ENCODE results near the gene LRCH3.
"Not testable (repeated sequence)": the region's sequence is repeated elsewhere in the genome, so short reads cannot be mapped to it uniquely, and the experiment has no call there.

Gene LRCH3

DNA sequence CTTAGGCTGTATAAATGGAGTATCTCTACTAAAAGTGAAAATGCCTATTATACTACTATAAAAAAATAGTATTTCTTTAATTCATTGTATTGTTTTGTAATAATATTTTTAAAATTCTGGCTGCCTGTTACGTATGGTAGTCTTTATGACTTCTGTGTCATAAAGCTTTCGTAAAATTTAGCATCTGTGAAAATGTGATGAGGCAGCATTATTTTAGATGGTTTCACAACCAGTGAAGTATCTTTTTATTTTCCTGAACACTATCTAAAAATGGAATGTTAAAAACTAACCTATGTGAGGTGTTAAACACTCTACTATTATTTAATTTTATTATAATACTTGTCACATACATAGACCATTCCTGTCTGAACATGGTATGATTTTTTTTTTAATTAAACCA is 46.2 kb downstream of the LRCH3 start:
- FAIRE-seq: peak; percentile 15

DNA sequence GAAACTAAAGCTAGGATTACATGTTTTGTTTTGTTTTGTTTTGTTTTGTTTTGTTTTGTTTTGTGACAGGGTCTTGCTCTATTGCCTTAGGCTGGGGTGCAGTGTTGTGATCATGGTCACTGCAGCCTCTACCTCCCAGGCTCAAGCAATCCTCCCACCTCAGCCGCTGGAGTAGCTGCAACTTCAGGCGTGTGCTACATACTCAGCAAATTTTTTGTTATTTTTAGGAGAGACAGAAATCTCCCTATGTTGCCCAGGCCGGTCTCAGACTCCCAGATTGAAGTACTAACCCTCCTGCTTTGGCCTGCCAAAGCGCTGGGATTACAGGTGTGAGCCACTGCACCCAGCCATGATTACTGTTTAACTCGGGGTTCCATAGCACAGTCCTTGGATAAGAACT is 50.7 kb downstream of the LRCH3 start:
- FAIRE-seq: no peak

DNA sequence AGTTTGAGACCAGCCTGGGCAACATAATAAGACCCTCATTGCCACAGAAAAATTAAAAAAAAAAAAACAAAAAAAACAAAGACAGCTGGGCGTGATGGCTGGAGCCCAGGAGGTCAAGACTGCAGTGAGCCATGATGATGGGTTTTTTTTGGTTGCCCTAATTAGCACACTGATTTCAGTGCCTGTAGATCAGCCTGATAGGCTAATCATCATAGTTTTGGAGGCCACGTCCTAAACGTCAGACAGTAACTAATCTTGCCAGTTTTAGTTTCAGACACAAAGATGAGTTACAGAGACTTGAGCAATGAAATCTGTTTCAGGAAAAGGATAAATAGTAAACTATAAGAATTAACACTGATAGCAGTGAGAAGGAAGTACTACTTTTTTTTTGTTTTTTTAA is 55.4 kb downstream of the LRCH3 start:
- FAIRE-seq: no peak

DNA sequence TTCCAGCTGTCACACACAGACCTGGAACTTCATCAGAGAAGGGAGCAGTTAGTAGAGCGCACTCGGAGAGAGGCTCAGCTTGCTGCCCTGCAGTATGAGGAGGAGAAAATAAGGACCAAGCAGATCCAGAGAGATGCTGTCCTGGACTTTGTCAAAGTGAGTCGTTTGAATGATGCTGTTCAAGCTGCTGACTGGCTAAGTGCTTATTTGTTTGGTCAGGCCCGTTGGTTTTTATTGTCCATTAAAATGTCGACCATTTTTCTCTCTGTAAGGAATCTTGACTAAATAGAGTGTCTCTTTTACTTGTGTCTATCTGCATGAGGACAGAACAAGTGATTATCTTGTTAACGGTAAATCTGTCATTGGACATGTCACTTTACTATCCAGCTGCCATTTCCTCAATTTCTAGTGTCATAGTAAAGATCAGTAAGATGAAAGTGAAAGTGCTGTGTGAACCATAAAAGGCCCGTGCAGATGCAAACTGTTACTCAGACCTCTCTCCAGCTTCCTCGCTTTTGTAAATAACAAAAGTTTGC is 56.9 kb downstream of the LRCH3 start:
- no peak for FAIRE-seq

DNA sequence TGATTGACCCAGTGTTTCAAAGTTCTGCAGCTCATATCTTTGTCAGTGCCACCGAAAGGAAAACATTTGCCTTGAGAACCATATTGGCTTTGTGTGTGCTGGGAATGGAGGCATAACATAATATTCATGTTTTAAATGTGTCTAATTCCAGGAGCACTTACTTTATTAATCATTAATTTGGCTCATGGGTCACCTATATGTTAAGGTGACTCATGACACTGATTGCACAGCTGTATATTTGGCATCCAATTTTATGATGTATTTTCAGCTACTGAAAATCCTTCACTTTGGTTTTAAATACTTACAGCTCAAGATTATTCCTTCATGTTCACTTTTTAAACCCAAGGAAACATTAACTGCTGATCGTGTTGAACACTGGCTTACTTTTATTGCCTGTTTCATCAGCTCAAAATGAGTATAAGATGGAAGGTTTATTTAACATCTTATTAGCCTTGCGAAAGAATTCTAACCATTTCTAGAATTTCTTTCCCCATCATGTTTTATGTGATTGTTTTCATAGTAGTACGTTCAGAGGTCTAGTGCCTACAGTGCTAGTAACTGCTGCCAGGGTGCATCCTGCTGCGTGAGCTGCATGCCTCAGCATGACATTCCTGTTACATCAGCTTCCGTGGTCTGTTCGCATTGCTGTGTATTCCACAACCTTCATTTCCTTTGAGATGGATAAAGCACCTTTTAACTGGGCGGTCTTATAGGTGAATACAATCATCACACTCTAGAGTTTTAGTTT is 63.7 kb downstream of the LRCH3 start:
- peak; percentile 69 for FAIRE-seq

DNA sequence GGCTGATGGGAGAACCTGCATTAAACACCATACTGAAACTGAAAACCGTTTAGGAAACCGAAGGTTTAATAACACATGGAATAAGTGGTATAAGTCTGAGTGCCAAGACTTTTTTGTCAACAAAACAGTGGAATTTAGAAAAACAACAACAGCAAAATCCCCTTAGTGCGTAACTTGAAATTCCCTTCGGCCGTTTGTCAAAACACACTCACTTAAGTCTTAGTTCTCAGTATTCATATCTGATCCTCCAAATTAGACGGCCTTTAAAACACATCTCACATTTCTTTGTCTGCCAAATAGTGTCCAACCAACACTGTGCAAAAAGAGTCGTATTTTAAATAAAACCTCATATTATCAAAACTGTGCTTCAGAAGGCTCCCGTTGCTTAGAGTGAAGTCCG is 64.5 kb downstream of the LRCH3 start:
- FAIRE-seq: no peak

DNA sequence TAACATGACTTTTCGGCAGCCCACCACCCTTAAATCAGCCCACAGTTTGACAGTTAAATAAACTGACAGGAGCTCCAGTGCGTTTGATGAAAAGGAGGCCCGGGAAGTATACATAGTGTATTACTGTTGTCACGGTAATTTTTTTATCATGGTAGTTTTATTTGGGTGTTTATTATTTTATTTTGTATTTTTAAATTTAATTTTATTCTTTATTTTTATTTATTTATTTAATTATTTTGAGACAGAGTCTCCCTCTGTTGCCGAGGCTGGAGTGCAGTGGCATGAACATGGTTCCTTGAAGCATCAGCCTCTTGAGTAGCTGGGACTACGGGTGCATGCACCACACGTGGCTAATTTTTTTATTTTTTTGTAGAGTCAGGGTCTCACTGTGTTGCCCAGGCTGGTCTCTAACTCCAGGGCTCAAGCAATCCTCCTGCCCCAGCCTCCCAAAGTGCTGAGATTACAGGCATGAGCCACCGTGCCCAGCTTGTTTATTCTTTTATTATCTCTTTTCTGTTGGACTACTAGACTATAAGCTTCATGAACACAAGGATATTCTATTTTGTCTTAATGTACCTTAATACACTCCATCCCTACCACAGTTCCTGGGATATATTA is 65.3 kb downstream of the LRCH3 start:
- no peak for FAIRE-seq

DNA sequence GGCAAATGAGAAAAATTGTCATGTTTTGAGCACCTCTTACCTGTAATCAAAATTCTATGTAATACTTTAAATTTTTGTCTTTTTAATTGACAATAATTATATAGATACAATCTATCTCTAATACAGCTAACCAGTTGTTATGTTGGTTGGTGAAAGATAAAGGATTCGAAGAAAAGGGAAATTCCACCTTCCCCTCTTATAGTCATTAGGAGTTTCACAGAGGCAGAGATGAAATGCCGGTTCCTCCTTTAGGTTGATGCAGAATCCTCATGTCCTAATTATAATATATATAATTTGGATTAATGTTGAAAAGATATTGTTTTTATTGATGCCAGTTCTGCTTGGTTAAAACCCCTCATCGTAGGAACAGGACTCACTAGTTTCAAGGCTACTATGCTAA is 67.1 kb downstream of the LRCH3 start:
- no peak for FAIRE-seq

DNA sequence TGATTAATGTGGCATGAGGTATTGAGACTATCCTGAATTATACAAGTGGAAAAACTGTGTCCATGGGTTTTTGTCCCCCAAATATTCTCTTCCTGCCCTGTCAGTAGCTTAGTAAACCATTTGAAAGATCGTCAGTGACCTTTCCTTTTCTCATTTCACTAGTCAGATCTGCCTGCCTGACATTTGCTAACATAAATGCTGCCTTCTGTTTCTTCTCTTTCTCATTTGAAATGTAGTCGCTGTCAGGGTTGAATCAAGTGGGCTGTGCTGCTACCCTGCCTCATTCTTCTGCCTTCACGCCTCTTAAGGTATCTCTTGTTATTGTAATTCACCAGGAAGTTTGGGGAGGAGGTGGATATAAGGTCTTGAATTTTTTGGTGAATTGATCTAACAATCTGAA is 67.5 kb downstream of the LRCH3 start:
- no peak for FAIRE-seq

DNA sequence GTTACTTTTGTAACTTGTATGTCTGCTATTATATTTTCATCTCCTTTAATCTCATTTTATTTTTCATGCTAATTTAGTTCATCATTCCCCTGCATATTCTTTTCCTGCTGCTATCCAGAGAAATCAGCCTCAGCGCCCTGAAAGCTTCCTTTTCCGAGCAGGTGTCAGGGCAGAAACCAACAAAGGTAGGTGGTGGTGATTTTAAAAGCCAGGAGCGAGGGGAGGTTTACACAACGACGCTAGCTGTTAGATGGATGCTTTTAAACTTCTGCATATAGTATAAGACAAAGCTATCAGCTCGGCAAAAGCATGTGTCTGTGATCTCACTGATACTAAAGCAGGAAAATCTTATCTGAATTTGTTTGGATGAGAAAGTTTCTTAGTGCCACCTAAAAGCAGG is 75.0 kb downstream of the LRCH3 start:
- FAIRE-seq: no peak

DNA sequence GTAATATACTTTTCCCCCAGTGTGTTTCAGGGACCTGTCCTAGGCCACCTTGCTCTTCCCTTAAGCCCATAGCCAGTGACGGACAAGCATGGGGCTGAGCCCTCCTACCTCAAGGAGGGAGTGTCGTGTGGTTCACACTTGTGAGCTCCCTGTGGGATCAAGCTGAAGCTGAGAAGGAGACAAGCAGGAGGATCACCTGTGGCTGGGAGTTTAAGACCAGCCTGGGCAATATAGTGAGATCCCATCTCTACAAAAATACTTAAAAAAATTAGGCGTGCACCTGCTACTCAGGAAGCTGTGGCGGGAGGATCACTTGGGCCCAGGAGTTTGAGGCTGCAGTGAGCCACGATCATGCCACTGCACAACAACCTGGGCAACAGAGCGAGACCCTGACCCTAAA is 82.3 kb downstream of the LRCH3 start:
- FAIRE-seq: no peak

DNA sequence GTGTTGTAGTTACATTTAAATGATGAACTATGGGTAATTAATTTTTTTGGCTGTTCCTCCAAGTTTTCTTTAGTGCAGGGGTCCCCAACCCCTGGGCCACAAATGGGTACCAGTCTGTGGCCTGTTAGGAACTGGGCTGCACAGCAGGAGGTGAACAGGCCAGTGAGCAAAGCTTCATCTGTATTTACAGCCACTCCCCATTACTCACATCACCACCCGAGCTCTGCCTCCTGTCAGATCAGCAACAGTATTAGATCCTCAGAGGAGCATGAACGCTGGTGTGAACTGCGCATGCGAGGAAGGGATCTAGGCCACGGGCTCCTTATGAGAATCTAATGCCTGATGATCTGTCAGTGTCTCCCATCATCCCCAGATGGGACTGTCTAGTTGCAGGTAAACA is 83.0 kb downstream of the LRCH3 start:
- FAIRE-seq: no peak

DNA sequence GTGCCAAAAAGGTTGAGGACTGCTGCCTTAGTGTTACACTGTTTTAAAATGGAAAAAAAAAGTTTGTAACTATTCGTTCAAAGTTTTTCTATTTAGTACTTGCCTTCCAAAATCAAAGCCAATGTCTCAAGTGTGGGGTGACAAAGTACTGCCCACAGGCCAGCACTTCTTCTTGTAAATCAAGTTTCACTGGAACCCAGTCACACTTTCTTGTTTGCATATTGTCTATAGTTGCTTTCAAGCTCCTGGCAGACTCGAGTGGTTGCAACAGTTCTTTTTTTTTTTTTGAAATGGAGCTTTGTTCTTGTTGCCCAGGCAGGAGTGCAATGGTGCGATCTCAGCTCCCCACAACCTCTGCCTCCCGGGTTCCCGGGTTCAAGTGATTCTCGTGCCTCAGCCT is 83.6 kb downstream of the LRCH3 start:
- no peak for FAIRE-seq

DNA sequence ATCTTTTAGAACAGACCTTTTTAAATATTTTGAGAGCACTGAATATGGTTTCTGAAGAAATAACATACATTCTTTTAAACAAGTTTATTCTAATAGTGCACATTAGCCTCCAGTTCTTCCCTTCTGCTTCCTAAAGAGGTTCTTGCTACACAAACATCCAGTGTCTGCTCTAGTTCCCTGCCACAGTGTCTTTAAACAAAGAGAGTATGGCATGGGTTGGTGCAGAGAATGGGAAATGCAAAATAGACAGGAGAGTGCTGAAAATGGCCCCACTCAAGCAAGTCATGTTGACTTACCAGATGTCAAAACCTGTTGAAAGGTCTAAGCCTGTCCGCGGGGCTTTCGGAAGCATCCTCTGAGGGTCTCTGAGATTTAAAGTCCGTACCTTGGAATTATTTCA is 86.8 kb downstream of the LRCH3 start:
- FAIRE-seq: no peak

DNA sequence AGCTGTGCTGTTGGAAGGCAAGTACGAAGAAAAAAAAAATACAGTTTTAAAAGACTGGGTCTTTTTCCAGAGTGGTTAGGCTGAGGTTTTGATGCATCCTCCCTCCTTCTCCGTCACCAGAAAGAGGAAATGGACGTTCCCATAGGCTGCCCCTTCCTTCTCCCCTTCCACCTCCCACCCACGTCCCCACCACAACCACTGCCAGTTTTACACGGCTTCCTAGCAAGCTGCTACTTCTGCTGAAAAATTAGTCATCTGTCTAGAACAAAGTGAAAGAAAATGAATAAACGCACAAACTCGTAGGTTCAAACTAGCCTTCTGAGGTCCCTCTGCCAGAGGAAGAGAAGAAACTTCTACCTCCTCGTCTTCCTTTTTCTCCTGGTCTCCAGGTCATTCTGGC is 87.4 kb downstream of the LRCH3 start:
- no peak for FAIRE-seq

DNA sequence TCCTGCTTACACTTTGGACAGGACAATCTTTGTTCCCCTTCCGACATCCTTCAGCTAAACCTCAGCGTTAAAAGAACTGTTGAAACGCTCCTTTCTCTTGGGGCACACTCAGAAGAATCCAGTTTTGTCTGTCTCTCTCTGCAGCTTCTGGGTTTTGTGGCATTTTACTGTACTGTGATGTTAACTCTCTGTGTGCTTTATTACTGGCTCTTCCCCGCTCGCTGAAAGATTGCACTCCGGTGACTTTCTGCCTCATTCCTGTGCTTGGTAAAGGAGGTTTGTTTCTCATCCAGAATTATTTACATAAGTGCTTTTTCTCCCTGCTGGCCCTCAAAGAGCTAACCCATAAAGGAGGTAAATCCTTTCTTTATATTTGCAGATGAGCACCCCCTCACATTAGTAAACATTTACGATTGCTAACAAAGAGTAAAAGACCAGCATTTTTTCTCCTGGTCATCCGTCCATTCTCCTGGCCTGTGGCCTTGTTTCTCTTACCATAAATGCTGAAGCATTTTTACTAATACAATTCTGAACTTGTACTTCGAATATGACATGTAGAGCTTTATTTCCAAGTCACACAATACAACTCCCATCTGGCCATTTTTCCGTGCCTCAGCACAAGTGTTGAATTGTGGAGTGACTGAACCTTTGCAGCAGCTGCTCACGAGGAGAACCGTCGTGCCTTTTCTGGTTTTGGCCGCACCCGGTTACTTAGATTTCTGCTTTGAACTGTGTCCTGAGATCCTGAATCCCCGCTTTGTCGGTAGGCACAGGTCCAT is 89.6 kb downstream of the LRCH3 start:
- FAIRE-seq: no peak

DNA sequence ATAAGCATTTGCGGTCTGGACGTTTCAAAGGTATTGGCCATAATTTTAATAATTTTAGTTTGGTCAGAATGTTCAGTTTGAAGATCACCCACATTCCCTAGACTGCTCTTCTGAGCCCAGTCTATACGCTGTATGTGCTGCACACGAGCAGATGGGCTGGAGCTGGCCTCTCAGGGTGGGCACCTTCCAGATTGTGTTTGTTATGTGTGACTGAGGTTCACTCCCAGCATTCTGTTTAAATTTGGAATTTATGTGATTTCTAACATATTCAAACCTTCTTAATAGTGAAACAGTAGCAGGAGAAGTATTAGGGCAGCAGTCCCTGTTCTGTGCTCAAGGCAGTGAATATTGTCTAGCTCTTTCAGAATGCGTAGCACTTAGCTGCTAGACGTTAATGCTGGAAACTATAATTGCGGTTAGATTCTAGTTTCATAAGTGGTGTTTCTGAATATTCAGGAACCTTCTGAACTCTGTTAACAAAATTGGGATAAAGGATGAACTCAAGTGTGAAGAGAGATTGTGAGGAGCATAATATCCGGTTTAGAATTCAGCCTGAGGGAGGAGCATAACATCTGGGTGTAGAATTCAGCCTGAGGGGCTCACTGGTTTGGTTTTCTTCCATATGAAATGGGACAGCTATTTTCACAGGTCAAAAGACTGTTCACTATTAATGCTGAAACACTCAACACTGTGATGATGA is 90.4 kb downstream of the LRCH3 start:
- FAIRE-seq: no peak

DNA sequence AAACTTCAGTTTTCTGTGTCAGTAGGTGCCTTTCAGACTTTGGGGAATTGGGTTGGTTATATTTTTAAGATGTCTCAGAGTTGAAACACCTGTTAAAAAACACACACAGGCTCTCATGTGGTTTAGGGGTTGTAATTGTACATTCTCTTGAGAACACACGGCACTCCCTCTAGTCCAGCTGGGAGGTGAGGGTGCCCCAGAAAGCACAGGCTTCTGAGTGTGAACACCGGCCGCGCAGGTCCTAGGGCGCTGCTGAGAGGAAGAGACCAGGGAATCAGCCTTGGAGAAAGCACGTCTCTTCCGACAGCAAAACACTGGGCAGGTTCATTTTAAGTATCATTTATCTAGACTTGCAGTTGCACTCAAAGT is 90.9 kb downstream of the LRCH3 start:
- no peak for FAIRE-seq

DNA sequence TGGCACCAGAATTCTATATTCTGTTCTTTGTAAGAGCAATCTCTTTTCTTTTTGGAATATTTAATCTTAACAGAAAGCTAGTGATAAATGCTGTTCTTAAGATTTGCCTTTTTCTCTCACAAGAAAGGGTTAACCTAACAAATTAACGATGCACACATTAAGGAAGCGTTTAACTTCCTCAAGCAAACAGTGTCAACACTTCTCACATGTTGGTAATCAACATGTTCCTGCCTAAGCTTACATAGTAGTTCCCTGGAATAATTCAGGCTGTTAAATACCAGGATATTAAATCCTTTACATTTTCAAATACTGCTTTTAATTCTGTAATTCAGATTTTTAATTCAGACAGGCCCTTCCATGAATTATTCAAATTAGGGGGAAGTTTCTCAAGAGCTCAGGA is 91.5 kb downstream of the LRCH3 start:
- no peak for FAIRE-seq

DNA sequence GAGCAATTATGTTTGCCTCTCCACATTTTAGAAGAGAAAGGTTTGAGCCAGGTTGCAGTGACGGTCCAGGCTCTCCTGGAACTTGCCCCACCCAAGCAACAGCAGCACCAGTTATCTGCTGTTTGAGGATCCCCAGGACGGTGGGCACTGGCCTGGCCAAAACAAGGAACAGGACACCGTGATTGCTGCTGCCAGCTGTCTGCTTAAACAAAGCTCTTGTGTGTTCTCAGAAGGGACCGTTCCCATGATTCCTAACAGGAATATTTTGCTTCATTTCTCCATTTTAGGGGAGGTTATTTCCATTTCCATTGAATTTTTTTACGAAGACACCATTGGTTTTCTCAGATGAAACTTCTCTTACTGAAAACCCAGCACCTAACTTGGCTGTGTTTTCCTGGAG is 92.5 kb downstream of the LRCH3 start:
- FAIRE-seq: no peak

DNA sequence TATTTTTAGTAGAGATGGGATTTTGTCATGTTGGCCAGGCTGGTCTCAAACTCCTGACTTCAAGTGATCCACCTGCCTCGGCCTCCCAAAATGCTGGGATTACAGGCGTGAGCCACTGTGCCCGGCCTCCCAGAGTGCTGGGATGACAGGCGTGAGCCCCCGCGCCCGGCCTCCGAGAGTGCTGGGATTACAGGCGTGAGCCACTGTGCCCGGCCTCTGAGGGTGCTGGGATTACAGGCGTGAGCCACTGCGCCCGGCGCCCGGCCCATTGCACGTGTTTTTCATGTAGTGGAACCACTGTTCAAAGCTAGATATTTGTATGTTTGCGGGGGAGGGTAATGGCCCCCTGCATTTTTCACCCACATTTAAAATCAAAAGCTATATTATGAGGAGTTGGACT is 93.3 kb downstream of the LRCH3 start:
- FAIRE-seq: not testable (repeated sequence)

DNA sequence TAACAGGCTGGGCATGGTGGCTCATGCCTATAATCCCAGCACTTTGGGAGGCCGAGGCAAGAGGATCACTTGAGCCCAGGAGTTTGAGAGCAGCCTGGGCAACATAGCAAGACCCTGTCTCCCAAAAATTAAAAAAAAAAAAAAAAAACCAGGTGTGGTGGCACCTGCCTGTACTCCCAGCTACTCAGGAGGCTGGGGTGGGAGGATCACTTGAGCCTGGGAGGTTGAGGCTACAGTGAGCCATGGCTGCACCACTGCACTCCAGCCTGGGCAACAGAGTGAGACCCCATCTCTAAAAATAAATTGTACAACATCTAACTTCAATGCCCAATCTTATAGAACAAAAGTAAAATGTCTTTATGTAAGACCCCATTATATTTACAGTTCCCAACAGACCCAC is 95.0 kb downstream of the LRCH3 start:
- not testable (repeated sequence) for FAIRE-seq

DNA sequence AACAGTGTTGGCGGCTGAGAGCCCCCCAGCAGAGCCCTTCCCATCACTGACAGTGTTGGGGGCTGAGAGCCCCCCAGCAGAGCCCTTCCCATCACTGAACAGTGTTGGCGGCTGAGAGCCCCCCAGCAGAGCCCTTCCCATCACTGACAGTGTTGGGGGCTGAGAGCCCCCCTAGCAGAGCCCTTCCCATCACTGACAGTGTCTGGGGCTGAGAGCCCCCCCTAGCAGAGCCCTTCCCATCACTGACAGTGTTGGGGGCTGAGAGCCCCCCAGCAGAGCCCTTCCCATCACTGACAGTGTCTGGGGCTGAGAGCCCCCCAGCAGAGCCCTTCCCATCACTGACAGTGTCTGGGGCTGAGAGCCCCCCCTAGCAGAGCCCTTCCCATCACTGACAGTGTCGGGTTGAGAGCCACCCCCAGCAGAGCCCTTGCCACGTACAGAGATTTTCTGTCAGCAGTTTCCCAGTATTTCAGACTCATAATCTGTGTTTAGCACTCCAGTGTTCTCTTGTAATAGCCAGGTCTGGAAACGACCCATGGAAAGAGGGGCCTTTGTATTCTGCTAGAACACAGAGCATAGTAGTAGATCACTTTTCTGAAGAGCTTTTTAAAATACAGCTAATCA is 96.5 kb downstream of the LRCH3 start:
- not testable (repeated sequence) for FAIRE-seq
